Activated CD8-positive, alpha-beta T cell treated with anti-CD3 and anti-CD28 coated beads, Interleukin-2, amount 10 ng/mL, durations not matched to agents 7 days and 5 days (primary cell): Measurements from ENCODE around the gene EEF2K. TPM values are rescaled to one million over a fixed set of nuclear protein-coding genes. Genes with fewer than 3 reads are reported as not detected.

ENCODE experiments used
- ATAC-seq: fragments of 150-1000 bp; cut with Tn5 transposase; one replicate; pipeline ENCODE4 v1.10.0; 2021; ENCODE audit warnings: moderate library complexity
- CTCF ChIA-PET: fragments of 350-600 bp; sonication (Branson Sonifier 250); formaldehyde crosslinking; loops from one replicate; lab custom pipeline; 2021; ENCODE audit warnings: antibody characterized with exemption; lab: Charles Lee
- POLR2A ChIA-PET: fragments of 350-600 bp; sonication (Branson Sonifier 250); formaldehyde crosslinking; loops from one replicate; lab custom pipeline; 2021; ENCODE audit warnings: antibody characterized with exemption; lab: Charles Lee
- DNase-seq: peaks from one replicate; pipeline ENCODE4 v3.0.0-alpha.2; 2020
- H3K27ac Mint-ChIP-seq: one replicate; pipeline ENCODE4 v1.8.0; 2021; ENCODE audit warnings: mild to moderate bottlenecking, mixed read lengths
- H3K27me3 Mint-ChIP-seq: one replicate; pipeline ENCODE4 v1.8.0; 2021; ENCODE audit warnings: low read depth, mixed read lengths
- H3K36me3 Mint-ChIP-seq: one replicate; pipeline ENCODE4 v1.8.0; 2021; ENCODE audit warnings: low read depth, mixed read lengths
- H3K4me1 Mint-ChIP-seq: one replicate; pipeline ENCODE4 v1.8.0; 2021; ENCODE audit warnings: low read depth, mixed read lengths
- H3K4me3 Mint-ChIP-seq: one replicate; pipeline ENCODE4 v1.8.0; 2021; ENCODE audit warnings: mild to moderate bottlenecking, mixed read lengths
- H3K9me3 Mint-ChIP-seq: one replicate; pipeline ENCODE4 v1.8.0; 2022; ENCODE audit warnings: mixed read lengths; ENCODE audit not compliant: insufficient read depth
- total RNA-seq, 2 experiments: library from RNA; stranded (reverse); gene quantifications; one replicate each; pipeline ENCODE4 v1.2.3, GENCODE V29; 2021

The EEF2K gene
- total RNA-seq, 2 experiments from 2014 or later = 27.7 to 28.9 TPM

GRCh38 chr16:22328081-22328725, 122.1 kb downstream of the EEF2K start:
- POLR2A ChIA-PET = interaction anchor here (1.6 to 2.0 kb wide), 2 partner anchors 30 to 45 kb away, joined by 6 to 7 read pairs; no protein-coding TSS in a partner anchor
- Mint-ChIP-seq H3K36me3 (peaks cover 44% of the 10 kb centered on the region), H3K4me1 (peaks cover 2% of the 10 kb centered on the region), H3K9me3 (no peaks in the 10 kb centered on the region), H3K27ac (no peak overlapping the region), H3K4me3 (no peak overlapping the region), H3K27me3 (no peaks in the 10 kb centered on the region)
- CTCF ChIA-PET = no interaction called here
- no peak for ATAC-seq
- DNase-seq = no peak

- Mint-ChIP-seq H3K9me3 (no peaks in the 10 kb centered on the region), H3K4me1 (peaks cover 2% of the 10 kb centered on the region), H3K4me3 (no peak overlapping the region), H3K27me3 (no peaks in the 10 kb centered on the region), H3K36me3 (peaks cover 50% of the 10 kb centered on the region), H3K27ac (no peak overlapping the region)
- ChIA-PET POLR2A (interaction anchor here (1.6 to 2.0 kb wide), 2 partner anchors 29 to 44 kb away, joined by 6 to 7 read pairs; no protein-coding TSS in a partner anchor), CTCF (interaction anchor here (1.1 to 1.7 kb wide), 2 partner anchors 24 to 28 kb away, joined by 3 read pairs; no protein-coding TSS in a partner anchor)
- DNase-seq = no peak
- no peak for ATAC-seq
Measured at GRCh38 chr16:22329199-22329695, 123.2 kb downstream of the EEF2K start.

- CTCF ChIA-PET = interaction anchor here (1.0 to 1.7 kb wide), 2 partner anchors 9 to 23 kb away, joined by 3 read pairs; no protein-coding TSS in a partner anchor
- no peaks in the 10 kb centered on the region for H3K27me3 Mint-ChIP-seq
- H3K4me3 Mint-ChIP-seq = no peak overlapping the region
- ATAC-seq (no peak), DNase-seq (no peak)
- peak overlapping the region; percentile 46 for H3K27ac Mint-ChIP-seq
- H3K9me3 Mint-ChIP-seq = no peaks in the 10 kb centered on the region
- peaks cover 61% of the 10 kb centered on the region for H3K36me3 Mint-ChIP-seq
- H3K4me1 Mint-ChIP-seq = peaks cover 2% of the 10 kb centered on the region
- POLR2A ChIA-PET = interaction anchor here (2.0 kb wide), 1 partner anchor 43 kb away, joined by 7 read pairs; no protein-coding TSS in a partner anchor
Measured at GRCh38 chr16:22330326-22330725, 124.2 kb downstream of the EEF2K start.

GRCh38 chr16:22333457-22333994, 127.4 kb downstream of the EEF2K start:
- CTCF ChIA-PET = no interaction called here
- Mint-ChIP-seq H3K4me3 (no peak overlapping the region), H3K9me3 (peaks cover 17% of the 10 kb centered on the region), H3K27me3 (no peaks in the 10 kb centered on the region), H3K27ac (no peak overlapping the region), H3K4me1 (peaks cover 7% of the 10 kb centered on the region), H3K36me3 (peaks cover 75% of the 10 kb centered on the region)
- POLR2A ChIA-PET = no interaction called here
- ATAC-seq (no peak), DNase-seq (no peak)

DNA sequence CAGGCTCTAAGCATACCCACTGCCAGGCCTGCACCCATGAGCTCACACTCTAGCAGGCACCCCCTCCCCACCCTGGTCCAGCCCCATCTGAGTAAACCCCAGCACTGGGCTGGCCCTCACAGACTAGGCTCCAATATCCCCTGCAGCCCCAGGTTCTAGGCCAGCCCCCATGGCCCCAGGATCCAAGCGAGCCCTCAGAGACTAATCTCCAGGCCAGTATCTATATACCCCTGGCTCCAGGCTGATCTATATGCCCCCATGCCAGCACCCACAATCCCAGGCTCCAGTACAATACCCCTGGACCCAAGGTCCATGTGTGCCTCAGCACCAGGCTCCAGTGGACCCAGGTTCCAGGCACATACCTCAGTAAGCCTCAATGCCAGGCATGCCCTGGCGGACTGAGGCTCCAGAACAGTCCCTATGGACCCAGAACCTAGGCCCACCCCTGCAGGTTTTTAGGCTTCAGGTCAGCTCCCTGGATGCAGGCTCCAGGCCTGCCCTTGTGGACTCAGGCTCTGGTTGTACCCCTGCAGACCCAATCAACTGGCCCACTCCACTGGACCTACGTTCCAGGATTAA, 129.7 kb downstream of the EEF2K start:
- Mint-ChIP-seq H3K27ac (no peak overlapping the region), H3K4me3 (no peak overlapping the region), H3K36me3 (peaks cover 83% of the 10 kb centered on the region), H3K4me1 (peaks cover 7% of the 10 kb centered on the region), H3K27me3 (no peaks in the 10 kb centered on the region), H3K9me3 (peaks cover 29% of the 10 kb centered on the region)
- ChIA-PET CTCF (interaction anchor here (0.8 to 0.9 kb wide), 2 partner anchors 11 to 15 kb away, joined by 3 to 4 read pairs; no protein-coding TSS in a partner anchor), POLR2A (interaction anchor here (0.5 kb wide), 1 partner anchor 44 kb away, joined by 3 read pairs; no protein-coding TSS in a partner anchor)
- ATAC-seq (no peak), DNase-seq (no peak)

GRCh38 chr16:22336581-22336980, 130.5 kb downstream of the EEF2K start:
- H3K9me3 Mint-ChIP-seq = peaks cover 32% of the 10 kb centered on the region
- POLR2A ChIA-PET = no interaction called here

GRCh38 chr16:22337045-22337444, 131.0 kb downstream of the EEF2K start:
- POLR2A ChIA-PET = interaction anchor here (1.0 kb wide), 1 partner anchor 28 kb away, joined by 3 read pairs; no protein-coding TSS in a partner anchor
- no peak for DNase-seq
- Mint-ChIP-seq H3K36me3 (peaks cover 85% of the 10 kb centered on the region), H3K4me3 (no peak overlapping the region), H3K27ac (no peak overlapping the region), H3K27me3 (no peaks in the 10 kb centered on the region), H3K4me1 (peaks cover 5% of the 10 kb centered on the region), H3K9me3 (peaks cover 32% of the 10 kb centered on the region)
- CTCF ChIA-PET = interaction anchor here (0.9 to 1.3 kb wide), 3 partner anchors 9 to 37 kb away, joined by 4 to 8 read pairs (median 5); no protein-coding TSS in a partner anchor
- ATAC-seq = no peak

More at GRCh38 chr16:22336581-22336980, 130.5 kb downstream of the EEF2K start:
- DNase-seq (no peak), ATAC-seq (no peak)
- Mint-ChIP-seq H3K4me1 (peaks cover 5% of the 10 kb centered on the region), H3K27ac (no peak overlapping the region), H3K36me3 (peaks cover 86% of the 10 kb centered on the region), H3K4me3 (no peak overlapping the region), H3K27me3 (no peaks in the 10 kb centered on the region)
- CTCF ChIA-PET = interaction anchor here (0.9 to 1.3 kb wide), 3 partner anchors 10 to 36 kb away, joined by 4 to 8 read pairs (median 5); no protein-coding TSS in a partner anchor

DNA sequence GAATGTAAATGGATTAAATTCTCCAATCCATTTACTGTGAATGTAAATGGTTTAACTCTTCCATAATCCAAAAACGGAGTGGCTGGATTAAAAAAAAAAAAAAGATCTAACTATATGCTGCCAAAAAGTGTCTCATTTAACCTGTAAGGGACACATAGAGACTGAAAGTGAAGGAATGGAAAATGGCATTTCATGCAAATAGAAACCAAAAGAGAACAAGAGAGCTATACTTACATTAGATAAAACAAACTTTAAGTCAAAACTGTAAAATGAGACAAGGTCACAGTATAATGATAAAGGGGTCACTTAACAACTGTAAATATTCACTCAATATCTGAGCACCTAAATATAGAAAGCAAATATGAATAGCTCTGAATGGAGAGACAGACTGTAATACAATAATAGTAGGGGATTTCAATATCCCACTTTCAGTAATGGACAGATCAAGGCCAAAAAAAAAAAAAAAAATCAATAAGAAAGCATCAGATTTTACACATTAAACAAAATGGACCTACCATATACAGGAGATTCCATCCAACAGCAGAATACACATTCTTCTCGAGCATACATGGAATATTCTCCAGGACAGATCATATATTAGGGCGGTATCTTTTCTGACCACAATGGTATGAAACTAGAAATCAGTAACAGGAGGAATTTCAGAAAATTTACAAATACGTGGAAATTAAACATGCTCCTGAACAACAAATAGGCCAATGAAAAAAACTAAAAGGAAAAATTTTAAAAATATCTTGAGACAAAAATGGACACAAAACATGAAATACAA, 132.0 kb downstream of the EEF2K start:
- H3K27me3 Mint-ChIP-seq = no peaks in the 10 kb centered on the region
- ChIA-PET POLR2A (interaction anchor here (1.0 kb wide), 1 partner anchor 29 kb away, joined by 3 read pairs; no protein-coding TSS in a partner anchor), CTCF (interaction anchor here (0.7 to 1.3 kb wide), 3 partner anchors 23 to 386 kb away, joined by 3 to 5 read pairs (median 3); no protein-coding TSS in a partner anchor)
- ATAC-seq (no peak), DNase-seq (no peak)
- peaks cover 32% of the 10 kb centered on the region for H3K9me3 Mint-ChIP-seq
- no peak overlapping the region for H3K27ac Mint-ChIP-seq
- H3K4me1 Mint-ChIP-seq = peaks cover 5% of the 10 kb centered on the region
- H3K36me3 Mint-ChIP-seq = peaks cover 87% of the 10 kb centered on the region
- H3K4me3 Mint-ChIP-seq = no peak overlapping the region

Other genes with a start within 250 kb of the EEF2K start
- gene PDZD9, start 205.2 kb upstream of the EEF2K start, total RNA-seq = not detected
- gene MOSMO, start 198.2 kb upstream of the EEF2K start, total RNA-seq = 10 to 100 TPM; 11.4 to 11.9 TPM
- under 1 TPM in 1 of 2 experiments, not detected in 1; 0.18 TPM for gene VWA3A, start 113.7 kb upstream of the EEF2K start, total RNA-seq
- gene SDR42E2, start 43.8 kb upstream of the EEF2K start, total RNA-seq = under 1 TPM in 1 of 2 experiments, not detected in 1; 0.16 TPM
- gene POLR3E, start 91.1 kb downstream of the EEF2K start, total RNA-seq = 10 to 100 TPM; 43.8 to 49.9 TPM
- gene CDR2, start 168.3 kb downstream of the EEF2K start, total RNA-seq = 10 to 100 TPM; 39.1 to 44.6 TPM